NCI-H1105 (cell line): ENCODE measurements around the gene C19orf44.
"Not testable (repeated sequence)": the region's sequence is repeated elsewhere in the genome, so short reads cannot be mapped to it uniquely, and the experiment has no call there.

ENCODE experiments used
- DNase-seq: peaks from one replicate; lab custom pipeline; 2025; lab: John Stamatoyannopoulos, UW

C19orf44 gene

DNA sequence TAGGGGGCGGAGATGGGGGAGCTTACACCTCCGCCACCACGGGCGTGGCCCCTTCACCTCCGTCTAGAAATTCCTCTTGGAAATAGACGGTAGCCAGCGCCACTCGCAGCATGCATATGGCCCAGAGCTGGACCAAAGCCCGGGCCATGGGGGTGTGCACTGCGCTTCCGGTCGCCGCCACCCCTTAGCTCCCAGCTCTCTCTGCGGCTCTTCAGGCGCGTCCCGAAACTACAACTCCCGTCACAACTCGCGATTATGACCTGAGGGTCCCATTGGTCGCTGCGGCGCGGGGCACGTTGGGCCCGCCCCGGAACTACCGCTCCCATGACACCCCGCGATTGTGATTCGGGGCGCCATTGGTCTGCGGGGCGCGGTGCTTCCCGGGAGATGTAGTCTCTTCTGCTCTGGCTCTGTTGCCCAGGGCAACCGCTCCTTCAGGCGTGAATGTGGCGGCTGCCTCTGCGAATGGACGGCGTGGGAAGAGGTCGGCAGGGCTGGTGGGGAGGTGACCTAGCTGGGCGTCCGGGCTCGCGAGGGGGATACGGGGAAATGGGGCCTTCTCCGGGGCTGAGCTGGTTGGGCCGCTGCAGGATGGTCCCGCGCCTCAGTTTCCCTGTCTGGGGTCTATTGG, at the start of gene C19orf44, which contains the start of gene CALR3:
TSS of gene C19orf44 (plus strand) at position 413 of the 631 bp plus-strand sequence. CDS start 4,399 bp downstream, outside the sequence.
TSS of gene CALR3 (minus strand) at position 186 of the 631 bp plus-strand sequence. CDS start at position 148, 38 bp downstream.
- DNase-seq = peak; percentile 98

- no peak for DNase-seq
Observed at GRCh38 chr19:16446724-16447368, 49.3 kb upstream of the C19orf44 start.

GRCh38 chr19:16448872-16449271, 47.3 kb upstream of the C19orf44 start:
- DNase-seq = not testable (repeated sequence)

DNA sequence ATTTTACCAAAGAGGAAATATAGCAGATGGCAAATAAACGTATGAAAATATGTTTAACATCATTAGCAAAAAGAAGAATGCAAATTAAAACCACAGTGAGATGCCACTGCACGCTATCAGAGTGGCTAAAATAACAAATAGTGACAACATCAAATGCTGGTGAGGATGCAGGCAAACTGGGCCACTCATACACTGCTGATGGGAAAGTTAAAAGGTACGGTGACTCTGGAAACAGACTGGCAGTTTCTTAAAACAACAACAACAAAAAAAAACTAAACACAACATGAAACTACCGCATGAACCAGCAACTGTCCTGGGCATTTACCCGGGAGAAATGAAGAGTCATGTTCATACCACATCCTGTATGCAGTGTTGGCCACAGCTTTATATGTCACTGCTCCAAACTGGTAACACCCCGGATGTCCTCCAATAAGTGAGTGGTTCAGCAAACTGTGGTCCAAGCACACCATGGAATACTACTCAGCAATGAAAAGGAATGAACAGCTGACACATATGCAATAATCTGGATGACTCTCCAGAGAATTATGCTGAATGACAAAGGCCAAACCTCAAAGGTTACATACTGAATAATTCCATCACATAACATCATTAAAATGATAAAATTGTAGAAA, 46.7 kb upstream of the C19orf44 start:
- no peak for DNase-seq

- no peak for DNase-seq
Observed at GRCh38 chr19:16452325-16452724, 43.9 kb upstream of the C19orf44 start.

DNA sequence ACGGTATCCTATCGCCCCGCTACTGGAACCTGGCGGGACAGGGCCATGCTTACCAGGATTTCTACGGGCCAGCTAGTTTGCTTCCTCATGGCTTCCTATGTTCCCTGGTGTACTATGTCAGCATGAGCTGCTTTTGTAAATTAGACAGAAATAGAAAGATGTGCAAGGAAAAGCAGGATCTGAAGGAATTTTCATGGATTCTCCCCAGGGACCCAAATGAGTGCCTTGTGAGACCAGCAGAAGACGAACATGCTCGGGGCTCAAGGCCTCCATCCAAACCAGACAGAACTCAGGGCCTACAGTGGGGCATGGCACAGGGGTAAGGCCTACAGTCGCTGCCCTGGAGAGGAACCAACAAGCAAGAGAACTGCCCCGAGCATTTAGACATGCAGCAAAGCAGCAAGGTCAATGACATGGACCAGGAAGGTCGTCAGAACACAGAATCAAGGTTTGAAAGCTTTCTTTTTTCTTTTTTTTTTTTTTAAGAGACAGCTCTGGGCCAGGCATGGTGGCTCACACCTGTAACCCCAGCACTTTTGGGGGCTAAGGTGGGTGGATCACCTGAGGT, 41.8 kb upstream of the C19orf44 start:
- DNase-seq = no peak

GRCh38 chr19:16455489-16455888, 40.7 kb upstream of the C19orf44 start:
- DNase-seq = no peak

- no peak for DNase-seq
Observed at GRCh38 chr19:16456652-16457194, 39.5 kb upstream of the C19orf44 start.

- DNase-seq = no peak
Observed at GRCh38 chr19:16457195-16457953, 38.8 kb upstream of the C19orf44 start.

DNA sequence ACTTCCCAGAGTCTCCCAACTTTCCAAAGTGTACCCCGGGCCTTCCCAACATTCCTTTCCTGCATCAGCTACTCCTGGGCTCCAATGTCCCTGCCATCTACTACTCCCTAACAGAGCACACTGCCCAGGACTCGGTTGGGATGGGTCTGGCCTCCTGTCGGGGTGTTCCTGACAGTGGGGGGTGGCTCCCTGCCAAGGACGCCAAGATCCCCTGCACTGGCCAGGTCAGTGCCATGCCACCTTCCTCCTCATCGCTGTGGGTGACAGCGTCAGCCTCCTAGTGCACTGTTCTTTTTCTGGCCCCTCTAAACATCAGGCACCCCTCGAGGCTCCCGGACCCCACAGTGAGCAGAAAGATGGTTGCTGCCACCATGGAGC, 38.3 kb upstream of the C19orf44 start:
- DNase-seq = no peak

DNA sequence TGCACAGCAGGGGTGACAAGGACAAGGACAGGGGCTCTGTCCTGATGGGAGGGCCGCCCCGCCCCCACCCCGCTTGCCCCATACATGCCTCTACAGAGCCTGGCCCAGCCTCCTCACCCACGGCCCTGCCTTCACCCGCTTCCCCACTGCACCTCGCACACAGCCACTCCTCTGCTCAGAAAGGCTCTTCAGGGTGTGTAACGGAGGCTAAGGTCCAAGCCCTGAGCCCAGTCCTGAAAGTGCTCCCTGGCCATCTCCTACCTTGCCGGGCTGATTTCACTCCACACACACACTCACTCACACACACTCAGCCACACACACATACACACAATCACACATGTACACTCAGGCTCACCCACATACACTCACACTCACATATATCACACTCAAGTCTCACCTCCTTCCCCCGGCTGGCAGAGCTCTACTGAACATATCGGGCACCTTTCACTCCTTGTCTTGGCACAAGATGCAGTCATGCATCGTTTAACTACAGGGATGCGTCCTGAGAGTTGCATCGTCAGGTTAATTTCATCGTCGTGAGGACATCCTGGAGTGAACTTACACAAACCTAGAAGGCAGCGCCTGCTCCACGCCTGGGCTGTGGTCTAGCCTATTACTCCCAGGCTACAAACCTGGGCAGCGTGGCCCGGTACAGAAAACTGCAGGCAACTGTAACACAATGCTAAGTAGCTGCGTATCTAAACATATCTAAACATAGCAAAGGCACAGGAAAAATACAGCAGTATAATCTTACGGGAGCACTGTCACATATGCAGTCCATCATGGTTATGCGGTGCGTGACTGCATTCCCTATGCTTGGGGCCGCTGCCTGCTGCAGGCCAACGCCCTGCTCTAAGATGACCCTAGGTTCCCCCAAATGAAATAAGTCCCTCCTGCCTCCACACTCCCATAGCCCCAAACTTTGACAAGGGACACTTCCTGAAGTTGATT, 37.5 kb upstream of the C19orf44 start:
- DNase-seq = no peak

DNA sequence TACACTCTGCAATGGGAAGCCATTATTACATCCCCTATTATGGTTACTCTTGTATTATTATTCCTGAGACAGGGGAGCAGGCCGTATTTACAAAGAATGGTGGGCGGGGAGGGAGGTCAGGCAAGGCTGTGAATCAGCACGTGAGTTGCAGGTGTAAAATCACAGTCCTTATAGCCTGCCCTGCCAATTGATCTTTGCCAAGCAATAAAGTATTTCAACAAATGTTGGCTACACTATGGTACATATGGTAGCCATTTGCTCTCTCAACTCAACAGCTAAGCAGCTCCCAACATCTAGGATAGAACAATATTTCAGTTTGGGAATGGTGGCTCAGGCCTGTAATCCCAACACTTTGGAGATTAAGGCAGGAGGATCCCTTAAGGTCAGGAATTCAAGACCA, 36.5 kb upstream of the C19orf44 start:
- no peak for DNase-seq

DNA sequence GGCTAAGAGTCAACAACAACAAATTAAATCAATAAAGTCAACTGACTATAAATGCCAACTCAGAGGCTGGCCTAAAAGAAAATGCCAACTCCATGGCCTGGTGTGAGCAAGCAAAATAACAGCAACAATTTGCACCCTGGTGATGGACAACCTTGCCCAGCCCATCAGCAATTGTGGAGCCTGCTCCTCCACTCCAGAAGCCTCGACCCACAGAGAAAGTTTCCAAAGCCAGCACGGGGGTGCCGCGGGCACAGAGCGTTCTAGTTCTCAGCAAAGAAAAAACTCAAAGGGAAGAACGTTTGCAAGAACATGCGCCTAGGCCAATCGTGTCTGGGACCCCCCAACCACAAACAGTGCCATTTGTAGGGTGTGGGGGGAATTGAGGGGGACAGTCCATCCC, 35.7 kb upstream of the C19orf44 start:
- DNase-seq = no peak

- DNase-seq = no peak
Observed at GRCh38 chr19:16461630-16462051, 34.6 kb upstream of the C19orf44 start.

DNA sequence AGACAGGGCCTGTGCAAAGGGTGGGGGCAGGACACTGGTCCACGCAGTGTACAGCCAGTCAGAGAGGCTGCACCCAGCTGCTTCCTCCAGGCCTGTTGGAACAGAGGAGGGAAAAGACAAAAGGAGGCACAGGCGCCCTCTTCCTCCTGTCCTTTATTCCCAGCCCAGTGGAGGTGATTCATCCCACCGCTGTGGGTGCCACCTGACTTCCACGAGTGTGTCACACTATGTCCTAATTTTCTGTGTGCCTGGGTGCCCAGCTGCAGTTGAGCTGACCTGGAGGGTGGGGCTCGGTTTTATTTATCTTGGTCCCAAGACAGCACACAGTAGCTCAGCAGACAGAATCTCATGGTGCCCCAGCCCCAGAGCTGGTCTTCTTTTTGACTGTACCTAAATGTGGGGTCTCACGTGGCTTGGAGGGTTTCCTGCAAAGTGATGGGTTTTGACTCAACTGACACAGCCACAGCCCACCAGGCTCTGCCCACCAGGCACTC, 33.4 kb upstream of the C19orf44 start:
- no peak for DNase-seq

GRCh38 chr19:16463341-16463990, 32.7 kb upstream of the C19orf44 start:
- no peak for DNase-seq

GRCh38 chr19:16463991-16464575, 32.1 kb upstream of the C19orf44 start:
- DNase-seq = no peak

GRCh38 chr19:16465239-16465638, 31.0 kb upstream of the C19orf44 start:
- no peak for DNase-seq

- not testable (repeated sequence) for DNase-seq
Observed at GRCh38 chr19:16466802-16467427, 29.3 kb upstream of the C19orf44 start.
